ENCODE measurements around the gene FBXL17.

FBXL17 gene

DNA sequence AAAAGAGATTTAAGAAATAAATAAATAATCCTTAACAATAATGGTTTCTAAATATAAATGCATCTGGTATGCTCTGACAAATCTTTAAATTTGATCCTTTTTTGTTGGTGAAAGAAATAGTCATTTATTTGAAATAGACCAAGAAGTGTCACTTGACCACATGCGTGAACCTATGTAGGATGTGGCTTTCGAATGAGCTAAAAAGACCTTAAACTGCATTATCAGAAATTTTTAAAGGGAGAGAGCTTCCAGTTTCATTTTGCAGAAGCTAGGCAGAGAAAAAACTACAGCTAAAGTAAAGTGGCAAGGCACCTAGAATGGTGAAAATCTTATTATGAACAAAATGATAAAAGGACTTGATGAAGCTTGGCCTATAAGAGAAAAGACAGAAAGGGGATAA lies 402.0 kb downstream of the FBXL17 start:
- no peak for DNase-seq (ENCODE audit: insufficient read length, low spot score)
- TF ChIP-seq, protein P1, sequence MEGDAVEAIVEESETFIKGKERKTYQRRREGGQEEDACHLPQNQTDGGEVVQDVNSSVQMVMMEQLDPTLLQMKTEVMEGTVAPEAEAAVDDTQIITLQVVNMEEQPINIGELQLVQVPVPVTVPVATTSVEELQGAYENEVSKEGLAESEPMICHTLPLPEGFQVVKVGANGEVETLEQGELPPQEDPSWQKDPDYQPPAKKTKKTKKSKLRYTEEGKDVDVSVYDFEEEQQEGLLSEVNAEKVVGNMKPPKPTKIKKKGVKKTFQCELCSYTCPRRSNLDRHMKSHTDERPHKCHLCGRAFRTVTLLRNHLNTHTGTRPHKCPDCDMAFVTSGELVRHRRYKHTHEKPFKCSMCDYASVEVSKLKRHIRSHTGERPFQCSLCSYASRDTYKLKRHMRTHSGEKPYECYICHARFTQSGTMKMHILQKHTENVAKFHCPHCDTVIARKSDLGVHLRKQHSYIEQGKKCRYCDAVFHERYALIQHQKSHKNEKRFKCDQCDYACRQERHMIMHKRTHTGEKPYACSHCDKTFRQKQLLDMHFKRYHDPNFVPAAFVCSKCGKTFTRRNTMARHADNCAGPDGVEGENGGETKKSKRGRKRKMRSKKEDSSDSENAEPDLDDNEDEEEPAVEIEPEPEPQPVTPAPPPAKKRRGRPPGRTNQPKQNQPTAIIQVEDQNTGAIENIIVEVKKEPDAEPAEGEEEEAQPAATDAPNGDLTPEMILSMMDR (IDR thresholded peaks at IDR 0.05; ENCODE audit: insufficient read depth, missing control alignments): no peak
- no peak for FAIRE-seq

DNA sequence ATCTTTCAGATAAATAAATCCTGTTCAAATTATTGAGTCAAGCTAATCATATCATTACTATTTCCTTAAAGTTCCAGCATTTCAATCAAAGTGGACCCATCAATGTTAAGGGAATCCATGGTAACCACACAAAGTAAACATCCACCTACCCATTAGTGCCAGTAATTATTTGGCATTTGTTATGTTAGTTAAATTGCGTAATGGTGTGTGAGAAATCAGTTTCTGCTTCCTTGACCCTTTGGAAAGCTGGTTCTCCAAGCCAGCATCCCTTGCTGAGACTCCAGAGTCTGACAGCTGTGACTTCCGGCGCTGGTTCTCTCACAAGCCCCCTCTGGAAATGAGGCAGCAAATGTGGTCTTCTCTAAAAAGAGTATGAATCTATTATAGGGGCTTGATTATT lies 402.6 kb downstream of the FBXL17 start:
- TF ChIP-seq, protein P1 (IDR thresholded peaks at IDR 0.05; ENCODE audit: insufficient read depth, missing control alignments): no peak
- FAIRE-seq: no peak
- no peak for DNase-seq (ENCODE audit: insufficient read length, low spot score)

DNA sequence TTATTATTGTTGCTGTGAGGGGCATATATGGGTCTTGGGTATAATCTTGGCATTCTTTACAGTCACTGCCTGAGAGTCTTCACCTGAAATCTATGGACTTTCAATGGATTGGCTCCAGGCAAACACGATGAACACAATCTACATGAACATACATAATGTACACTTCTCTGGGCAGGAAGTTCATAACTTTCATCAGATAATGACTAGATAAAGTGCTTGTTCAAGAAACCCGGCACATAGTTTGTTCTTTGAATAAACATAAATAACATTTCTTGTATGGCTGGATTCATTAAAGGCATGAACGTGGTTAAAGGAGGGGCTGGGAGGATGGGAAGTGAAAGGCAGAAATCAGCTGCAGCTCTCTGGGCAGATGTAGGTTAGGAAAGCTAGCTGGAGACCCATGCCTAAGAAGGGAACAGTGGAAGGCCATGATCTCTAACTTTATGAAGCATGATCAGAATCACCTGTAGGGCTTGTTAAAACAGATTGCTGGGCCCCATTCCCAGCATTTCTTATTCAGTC lies 404.3 kb downstream of the FBXL17 start:
- FAIRE-seq (no peak), DNase-seq (ENCODE audit: insufficient read length, low spot score) (no peak)
- TF ChIP-seq, protein P1 (IDR thresholded peaks at IDR 0.05; ENCODE audit: insufficient read depth, missing control alignments): no peak

DNA sequence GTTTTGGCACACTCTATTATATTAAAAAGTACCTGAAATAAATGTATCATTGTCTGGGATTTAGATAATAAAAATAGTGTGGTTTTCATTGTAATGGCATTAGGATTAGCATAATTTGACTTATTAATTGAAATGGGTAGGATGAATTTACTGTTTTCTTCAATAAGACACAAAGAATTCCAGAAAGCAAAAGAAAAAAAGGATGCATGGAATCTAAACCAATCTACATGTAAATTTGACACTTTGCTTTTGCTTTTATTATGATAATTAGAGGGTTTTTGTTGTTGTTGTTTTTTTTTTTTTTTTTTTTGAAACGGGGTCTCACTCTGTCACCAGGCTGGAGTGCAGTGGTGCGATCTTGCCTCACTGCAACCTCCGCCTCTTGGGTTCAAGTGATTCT lies 406.3 kb downstream of the FBXL17 start:
- FAIRE-seq (no peak), DNase-seq (ENCODE audit: insufficient read length, low spot score) (no peak)
- TF ChIP-seq, protein P1 (IDR thresholded peaks at IDR 0.05; ENCODE audit: insufficient read depth, missing control alignments): no peak

DNA sequence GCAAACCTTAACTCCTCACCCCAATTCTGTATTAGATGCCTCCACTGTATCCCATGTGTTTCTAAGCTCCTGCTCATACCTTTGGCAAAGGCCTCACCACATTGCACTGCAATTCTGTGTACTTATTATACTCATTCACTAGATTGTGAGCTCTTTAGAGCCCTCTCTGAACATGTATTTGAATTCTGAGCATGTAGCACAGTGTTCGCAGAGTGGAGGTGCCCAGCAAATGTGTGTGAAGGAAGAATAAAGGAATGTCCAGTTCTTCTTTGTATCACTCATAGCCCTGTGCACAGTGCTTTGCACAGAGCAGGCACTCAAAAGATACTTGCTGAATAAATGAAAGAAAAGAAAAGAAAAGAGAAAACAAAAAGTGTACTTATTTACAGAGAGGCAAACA lies 410.1 kb downstream of the FBXL17 start:
- FAIRE-seq: no peak
- TF ChIP-seq, protein P1 (IDR thresholded peaks at IDR 0.05; ENCODE audit: insufficient read depth, missing control alignments): no peak
- DNase-seq (ENCODE audit: insufficient read length, low spot score): no peak

DNA sequence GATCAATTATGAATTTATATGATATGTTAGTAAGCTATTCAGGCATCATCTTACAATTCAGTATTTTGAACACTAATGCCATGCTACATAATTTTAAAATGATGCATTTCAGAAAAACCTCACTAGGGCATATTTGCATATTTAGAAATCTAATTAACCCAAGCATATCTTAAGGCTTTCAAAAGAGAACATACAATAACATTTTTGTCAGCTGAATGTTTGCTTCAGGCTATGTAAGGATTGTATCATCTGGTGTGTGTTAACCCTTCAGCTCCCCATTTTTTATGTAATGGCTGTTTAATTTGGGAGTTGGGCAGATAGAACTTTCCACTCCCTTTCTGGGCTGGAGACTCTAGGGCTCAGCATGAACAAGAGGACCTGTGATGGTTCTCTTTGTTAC lies 412.1 kb downstream of the FBXL17 start:
- FAIRE-seq (no peak), DNase-seq (ENCODE audit: insufficient read length, low spot score) (no peak)
- TF ChIP-seq, protein P1 (IDR thresholded peaks at IDR 0.05; ENCODE audit: insufficient read depth, missing control alignments): no peak

DNA sequence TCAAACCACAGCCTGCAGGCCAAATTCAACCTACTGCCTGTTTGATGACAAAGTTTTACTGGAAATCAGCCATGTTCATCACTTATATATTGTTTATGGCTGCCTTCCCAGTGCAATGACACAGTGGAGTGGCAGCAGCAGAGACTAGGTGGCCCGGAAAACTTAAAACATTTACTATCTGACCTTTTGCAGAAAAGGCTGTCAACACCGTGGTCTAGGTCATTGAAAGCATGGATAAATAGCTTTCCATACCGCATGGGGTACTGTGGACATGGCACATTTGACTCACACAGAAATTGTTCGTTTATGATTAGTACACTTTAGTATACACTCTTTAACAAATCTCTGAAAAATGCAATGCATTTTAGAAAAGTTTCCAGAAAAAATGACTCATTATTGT lies 412.9 kb downstream of the FBXL17 start:
- TF ChIP-seq, protein P1 (IDR thresholded peaks at IDR 0.05; ENCODE audit: insufficient read depth, missing control alignments): no peak
- no peak for FAIRE-seq
- DNase-seq (ENCODE audit: insufficient read length, low spot score): no peak

All from D721Med (cell line).